H1 (cell line): ENCODE data around the gene ATP11A. TPM values are rescaled to one million over a fixed set of nuclear protein-coding genes. Genes with fewer than 3 reads are reported as not detected.

Experiments
- CTCF ChIA-PET: fragments of 300-600 bp; sonication (Branson Sonifier 250); formaldehyde crosslinking; loops from one replicate; lab custom pipeline; 2021; ENCODE audit not compliant: partially characterized antibody; lab: Charles Lee
- POLR2A ChIA-PET: fragments of 300-600 bp; sonication (Branson Sonifier 250); formaldehyde crosslinking; loops from one replicate; lab custom pipeline; 2021; ENCODE audit warnings: inconsistent platforms; ENCODE audit not compliant: partially characterized antibody; lab: Charles Lee
- DNase-seq, 2 experiments: peaks; one replicate each; pipeline versions ENCODE4 v3.0.0 to v3.0.0-alpha.2; 2010 to 2022; ENCODE audit warnings: low spot score in 2 of 2, low read depth in 1 of 2, mixed read lengths in 1 of 2
- FAIRE-seq: peaks from 2 replicates; lab custom pipeline; 2011; peaks lifted over from hg19 to GRCh38; lab: Jason Lieb, UNC
- H2AFZ ChIP-seq: 2 replicates; pipeline ENCODE4 v1.8.1; 2012; ENCODE audit warnings: low read length, inconsistent platforms
- H2AK5ac ChIP-seq: 2 replicates; pipeline ENCODE4 v1.6.1; 2013; ENCODE audit warnings: low read depth, low read length
- H2BK120ac ChIP-seq: replicated peaks from 2 replicates; pipeline ENCODE3; 2013; ENCODE audit warnings: low read depth, low read length, inconsistent platforms
- H2BK12ac ChIP-seq: 2 replicates; pipeline ENCODE4 v1.6.1; 2013; ENCODE audit warnings: low read depth, low read length
- H2BK15ac ChIP-seq: 2 replicates; pipeline ENCODE4 v1.6.1; 2013; ENCODE audit warnings: low read length
- H2BK20ac ChIP-seq: 2 replicates; pipeline ENCODE4 v1.6.1; 2013; ENCODE audit warnings: low read length
- H2BK5ac ChIP-seq: 2 replicates; pipeline ENCODE4 v1.6.1; 2013; ENCODE audit warnings: low read depth, low read length
- H3K14ac ChIP-seq: 2 replicates; pipeline ENCODE4 v1.6.1; 2013; ENCODE audit warnings: inconsistent platforms; ENCODE audit not compliant: insufficient read length
- H3K18ac ChIP-seq: 2 replicates; pipeline ENCODE4 v1.6.1; 2013; ENCODE audit warnings: low read length; ENCODE audit errors: extremely low read depth
- H3K23ac ChIP-seq: 2 replicates; pipeline ENCODE4 v1.6.1; 2013; ENCODE audit warnings: inconsistent platforms; ENCODE audit not compliant: insufficient read length
- H3K23me2 ChIP-seq: 2 replicates; pipeline ENCODE4 v1.6.1; 2013; ENCODE audit warnings: low read depth, low read length
- H3K27ac ChIP-seq: 2 replicates; pipeline ENCODE4 v1.6.1; 2011; ENCODE audit warnings: low read depth, low read length, inconsistent platforms
- H3K27me3 ChIP-seq, 4 experiments: replicated peaks in 1 of 4; 1 replicate in 1 of 4; 2 replicates in 3 of 4; pipeline versions ENCODE4 v1.6.1 to v1.8.1; 2011 to 2013; ENCODE audit warnings: low read length in 3 of 4, mild to moderate bottlenecking in 3 of 4, inconsistent platforms in 2 of 4, mixed read lengths in 2 of 4, moderate library complexity in 1 of 4; ENCODE audit not compliant: control insufficient read depth in 3 of 4, insufficient read depth in 3 of 4; ENCODE audit errors: extremely low read depth in 1 of 4
- H3K36me3 ChIP-seq, 4 experiments: 2 replicates each; pipeline versions ENCODE4 v1.6.1 to v1.8.1; 2011 to 2013; ENCODE audit warnings: mild to moderate bottlenecking in 4 of 4, low read length in 3 of 4, moderate library complexity in 2 of 4, control low read depth in 1 of 4, inconsistent platforms in 1 of 4; ENCODE audit not compliant: insufficient read depth in 4 of 4, control insufficient read depth in 2 of 4
- H3K4ac ChIP-seq: replicated peaks from 2 replicates; pipeline ENCODE3; 2013; ENCODE audit warnings: low read length, low read depth, mixed read lengths, inconsistent platforms; ENCODE audit not compliant: insufficient read length
- H3K4me1 ChIP-seq, 4 experiments: replicated peaks in 1 of 4; 1 replicate in 1 of 4; 2 replicates in 3 of 4; pipeline versions ENCODE4 v1.6.1 to v1.8.1; 2011 to 2013; ENCODE audit warnings: low read length in 3 of 4, inconsistent platforms in 2 of 4, mixed read lengths in 1 of 4; ENCODE audit not compliant: insufficient read depth in 4 of 4, control insufficient read depth in 3 of 4
- H3K4me2 ChIP-seq, 2 experiments: 2 replicates each; pipeline versions ENCODE4 v1.6.1 to v1.8.1; 2011 to 2013; ENCODE audit warnings: low read depth in 2 of 2, low read length in 2 of 2, control low read depth in 1 of 2, inconsistent platforms in 1 of 2, mild to moderate bottlenecking in 1 of 2; ENCODE audit not compliant: insufficient read depth in 1 of 2
- H3K4me3 ChIP-seq, 4 experiments: fragments of 200-600, 300-600 bp in 1 of 4; sonication (generic), shearing (Covaris generic), sonication (Bioruptor Twin) in 1 of 4; 2 replicates each; pipeline versions ENCODE4 v1.5.1 to v1.8.1; 2011 to 2016; ENCODE audit warnings: low read length in 4 of 4, low read depth in 3 of 4, control low read depth in 2 of 4, inconsistent platforms in 2 of 4, mild to moderate bottlenecking in 2 of 4, mixed read lengths in 1 of 4, moderate library complexity in 1 of 4; ENCODE audit not compliant: insufficient read depth in 2 of 4; ENCODE audit errors: extremely low read depth in 1 of 4
- H3K56ac ChIP-seq: replicated peaks from 2 replicates; pipeline ENCODE3; 2013; ENCODE audit warnings: low read depth, mild to moderate bottlenecking, mixed read lengths, low read length, inconsistent platforms; ENCODE audit not compliant: insufficient read length
- H3K79me1 ChIP-seq: 2 replicates; pipeline ENCODE4 v1.6.1; 2013; ENCODE audit warnings: low read depth, low read length, control low read depth
- H3K79me2 ChIP-seq, 2 experiments: 2 replicates each; pipeline versions ENCODE4 v1.6.1 to v1.8.1; 2012 to 2013; ENCODE audit warnings: low read length in 2 of 2, mild to moderate bottlenecking in 2 of 2, inconsistent platforms in 1 of 2; ENCODE audit not compliant: insufficient read depth in 2 of 2, control insufficient read depth in 1 of 2
- H3K9ac ChIP-seq, 4 experiments: replicated peaks in 1 of 4; 1 replicate in 1 of 4; 2 replicates in 3 of 4; pipeline versions ENCODE4 v1.6.1 to v1.8.1; 2011 to 2013; ENCODE audit warnings: low read depth in 3 of 4, low read length in 3 of 4, control low read depth in 2 of 4, mild to moderate bottlenecking in 2 of 4, moderate library complexity in 2 of 4, inconsistent platforms in 1 of 4; ENCODE audit errors: extremely low read depth in 1 of 4
- H3K9me3 ChIP-seq, 2 experiments: 2 replicates each; pipeline versions ENCODE4 v1.6.1 to v1.8.1; 2012 to 2013; ENCODE audit warnings: mild to moderate bottlenecking in 2 of 2, moderate library complexity in 2 of 2, control low read depth in 1 of 2, inconsistent platforms in 1 of 2, low read depth in 1 of 2, low read length in 1 of 2, mixed read lengths in 1 of 2; ENCODE audit not compliant: insufficient read depth in 2 of 2
- H4K20me1 ChIP-seq, 2 experiments: replicated peaks in 1 of 2; 2 replicates each; pipeline versions ENCODE3 to v1.8.1; 2011 to 2013; ENCODE audit warnings: inconsistent platforms in 2 of 2, low read length in 2 of 2, mild to moderate bottlenecking in 1 of 2; ENCODE audit not compliant: insufficient read depth in 2 of 2, control insufficient read depth in 1 of 2
- H4K5ac ChIP-seq: 2 replicates; pipeline ENCODE4 v1.6.1; 2013; ENCODE audit warnings: low read length, low read depth, mixed read lengths, inconsistent platforms; ENCODE audit not compliant: insufficient read length
- H4K8ac ChIP-seq: 2 replicates; pipeline ENCODE4 v1.8.0; 2013; ENCODE audit warnings: mild to moderate bottlenecking, moderate library complexity, low read length, inconsistent platforms; ENCODE audit not compliant: insufficient read depth; ENCODE audit errors: extremely low read depth
- H4K91ac ChIP-seq: replicated peaks from 2 replicates; pipeline ENCODE3; 2013; ENCODE audit warnings: low read length, mixed read lengths, inconsistent platforms; ENCODE audit not compliant: insufficient read length
- BACH1 ChIP-seq: IDR thresholded peaks from 2 replicates; pipeline ENCODE4 v1.6.1; 2012; ENCODE audit warnings: low read length, improper control_type of control experiment
- BRCA1 ChIP-seq: IDR thresholded peaks from 2 replicates; pipeline ENCODE4 v1.6.1; 2012; ENCODE audit warnings: low read depth, low read length, improper control_type of control experiment
- JUND ChIP-seq: IDR thresholded peaks from 2 replicates; pipeline ENCODE4 v1.6.1; 2011; ENCODE audit warnings: mild to moderate bottlenecking, improper control_type of control experiment, low read length
- KDM1A ChIP-seq: fragments of 200-600, 300-600 bp; sonication (generic); IDR thresholded peaks from 2 replicates; pipeline ENCODE4 v1.7.1; 2016; ENCODE audit warnings: mild to moderate bottlenecking, low read length, borderline replicate concordance
- MAFK ChIP-seq: IDR thresholded peaks from 2 replicates; pipeline ENCODE4 v1.6.1; 2012; ENCODE audit warnings: low read depth, mild to moderate bottlenecking, improper control_type of control experiment, low read length
- NRF1 ChIP-seq: IDR thresholded peaks from 2 replicates; pipeline ENCODE4 v1.6.1; 2011; ENCODE audit warnings: mild to moderate bottlenecking, low read depth, low read length, improper control_type of control experiment
- SAP30 ChIP-seq: fragments of 300-600 bp; sonication (generic); IDR thresholded peaks from 2 replicates; pipeline ENCODE4 v1.7.1; 2012; ENCODE audit warnings: low read length, moderate library complexity, mild to moderate bottlenecking, inconsistent platforms; ENCODE audit not compliant: insufficient read depth, insufficient replicate concordance
- TAF7 ChIP-seq: optimal IDR thresholded peaks from 2 replicates; pipeline ENCODE3; 2011; ENCODE audit warnings: low read depth, mild to moderate bottlenecking, inconsistent platforms, low read length, moderate library complexity, borderline replicate concordance
- TBP ChIP-seq: IDR thresholded peaks from 2 replicates; pipeline ENCODE4 v1.6.1; 2011; ENCODE audit warnings: low read depth, low read length, improper control_type of control experiment
- WGBS, 2 experiments: shearing (Covaris generic) in 1 of 2; methylation state at CpG; one replicate each; pipeline versions ENCODE4 v1.1.6 to v1.1.7; 2013 to 2015; ENCODE audit warnings: low lambda C conversion rate in 2 of 2, mixed read lengths in 2 of 2, inconsistent platforms in 1 of 2, low coverage in 1 of 2, missing lambda C conversion rate in 1 of 2; ENCODE audit not compliant: insufficient replicate concordance in 2 of 2, insufficient coverage in 1 of 2, insufficient read length in 1 of 2; ENCODE audit errors: extremely low coverage in 1 of 2, missing lambda C conversion rate in 1 of 2; 5-methylcytosine and 5-hydroxymethylcytosine counted together
- polyA plus RNA-seq, 7 experiments: library from polyadenylated mRNA; depleted of rRNA in 3 of 7; stranded (reverse) in 5 of 7; unstranded in 2 of 7; fragments of >200 nt in 5 of 7; fragments of 200-250 nt in 2 of 7; gene quantifications; 1 replicate in 5 of 7; 2 replicates in 1 of 7; 4 replicates in 1 of 7; pipeline versions ENCODE4 v1.2.1 to v1.2.3, GENCODE V29; 2011 to 2013; ENCODE audit warnings: missing spikeins in 2 of 7, mixed read lengths in 2 of 7
- total RNA-seq: library from RNA; stranded (reverse); fragmentation: NEBNext Ultra II Directional; extraction: Animal tissue kit (Norgen Biotek cat#: 25700); gene quantifications from 2 replicates; pipeline ENCODE4 v1.2.1, GENCODE V29; 2021
- TF ChIP-seq, protein P1 (sequence below): IDR thresholded peaks from 2 replicates; pipeline ENCODE4 v1.6.1; 2011; ENCODE audit warnings: low read length, improper control_type of control experiment

Gene ATP11A
- total and polyA plus RNA-seq, 2 of the 8 experiments (the other 6 are each of a cell fraction or from before 2014, with no cell fraction given), result 28.8 to 72.9 TPM

DNA sequence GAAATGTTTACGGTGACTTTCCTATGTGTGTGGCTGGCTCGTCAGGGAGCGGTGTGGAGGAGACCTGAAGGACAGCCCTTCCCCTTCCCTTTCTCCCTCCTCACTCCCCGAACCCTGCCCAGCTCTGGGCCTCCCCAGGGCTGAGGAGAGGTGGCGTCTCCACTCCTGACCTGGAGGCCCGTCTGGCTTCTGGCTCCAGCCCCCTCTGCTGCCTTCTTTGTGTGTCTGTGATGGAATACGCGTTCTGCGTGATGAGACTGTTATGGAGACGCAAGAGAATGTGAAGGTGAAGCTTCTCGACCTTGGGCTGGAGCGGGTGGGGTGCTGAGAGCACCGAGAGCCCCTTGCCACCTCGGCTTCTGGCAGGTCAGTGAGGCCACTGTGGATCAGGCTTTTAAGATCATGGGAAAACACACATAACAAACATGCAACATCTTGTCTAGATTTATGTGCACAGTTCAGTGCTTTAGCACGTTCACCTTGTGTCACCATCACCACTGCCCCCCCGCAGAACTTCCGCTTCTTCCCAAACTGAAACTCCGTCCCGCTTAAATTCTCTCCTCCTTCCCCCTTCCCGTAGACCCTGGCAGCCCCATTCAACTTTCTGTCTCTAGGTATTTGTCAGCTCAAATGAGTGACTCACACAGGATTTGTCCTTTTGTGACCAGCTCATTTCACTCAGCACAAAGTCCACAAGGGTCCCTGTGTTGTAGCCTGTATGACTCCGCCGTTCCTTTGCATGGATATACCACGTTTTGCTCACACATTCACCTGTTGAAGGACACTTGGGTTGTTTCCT is 24.7 kb downstream of the ATP11A start:
- no peak overlapping the region for H3K23ac ChIP-seq
- no peak overlapping the region for H3K14ac ChIP-seq
- no peaks in the 10 kb centered on the region for H3K36me3 ChIP-seq
- H3K23me2 ChIP-seq, result no peaks in the 10 kb centered on the region; the same call in 1 of the 2 replicates
- peak overlapping the region; percentile 66; the same call in 1 of the 2 replicates for H2BK5ac ChIP-seq
- H4K91ac ChIP-seq, result peak overlapping the region; percentile 87
- ChIA-PET CTCF (interaction anchor here (0.8 to 1.4 kb wide), 3 partner anchors 8 to 12 kb away, joined by 3 to 5 read pairs (median 4); no protein-coding TSS in a partner anchor), POLR2A (interaction anchor here (0.7 to 3.5 kb wide), 4 partner anchors 12 to 113 kb away, joined by 3 to 19 read pairs (median 3); no protein-coding TSS in a partner anchor)
- H2BK20ac ChIP-seq, result peak overlapping the region; percentile 38
- H3K9ac ChIP-seq, result no peak overlapping the region
- FAIRE-seq, result no peak
- H3K4me3 ChIP-seq, result no peak overlapping the region
- no peaks in the 10 kb centered on the region for H3K27me3 ChIP-seq
- H3K27ac ChIP-seq, result no peak overlapping the region
- peak overlapping the region; percentile 66 for H3K4ac ChIP-seq
- peak overlapping the region; percentile 92; the same call in 1 of the 2 replicates for H2BK15ac ChIP-seq
- 90% methylated on average over 20 of the region's 23 CpGs; no CpG with 5 or more reads in 1 of the 2 experiments for WGBS, 2 experiments
- H4K20me1 ChIP-seq, result no peaks in the 10 kb centered on the region
- H2BK120ac ChIP-seq, result no peak overlapping the region
- H3K18ac ChIP-seq, result peak overlapping the region; percentile 90
- H2BK12ac ChIP-seq, result peak overlapping the region; percentile 62; the same call in 1 of the 2 replicates
- H3K56ac ChIP-seq, result no peak overlapping the region
- no peak overlapping the region for H3K4me2 ChIP-seq
- peaks cover 0 to 68% of the 10 kb centered on the region in 2 experiments; a peak in 2 of 4 replicates for H3K79me2 ChIP-seq
- H3K9me3 ChIP-seq, result no peaks in the 10 kb centered on the region
- H3K4me1 ChIP-seq, result peaks cover 13 to 53% (median 20%) of the 10 kb centered on the region in 4 experiments
- no peak for DNase-seq
- H2AK5ac ChIP-seq, result peak overlapping the region; percentile 88
- H4K5ac ChIP-seq, result no peak overlapping the region
- H3K79me1 ChIP-seq, result peaks cover 16% of the 10 kb centered on the region
- H4K8ac ChIP-seq, result no peak overlapping the region; the same call in 1 of the 2 replicates
- no peak overlapping the region for H2AFZ ChIP-seq
- no peak for TF ChIP-seq NRF1
- no peak for TF ChIP-seq BACH1
- TF ChIP-seq KDM1A, result no peak
- TF ChIP-seq TAF7, result no peak
- TF ChIP-seq MAFK, result no peak
- TF ChIP-seq JUND, result no peak
- TF ChIP-seq SAP30, result no peak
- no peak for TF ChIP-seq TBP
- no peak for TF ChIP-seq BRCA1
- TF ChIP-seq, protein P1, sequence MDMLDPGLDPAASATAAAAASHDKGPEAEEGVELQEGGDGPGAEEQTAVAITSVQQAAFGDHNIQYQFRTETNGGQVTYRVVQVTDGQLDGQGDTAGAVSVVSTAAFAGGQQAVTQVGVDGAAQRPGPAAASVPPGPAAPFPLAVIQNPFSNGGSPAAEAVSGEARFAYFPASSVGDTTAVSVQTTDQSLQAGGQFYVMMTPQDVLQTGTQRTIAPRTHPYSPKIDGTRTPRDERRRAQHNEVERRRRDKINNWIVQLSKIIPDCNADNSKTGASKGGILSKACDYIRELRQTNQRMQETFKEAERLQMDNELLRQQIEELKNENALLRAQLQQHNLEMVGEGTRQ, result no peak
